ENCODE results near the gene PSMD8.

Gene PSMD8

GRCh38 chr19:38383184-38383583, 8.8 kb downstream of the PSMD8 start:
- Histone ChIP-seq H4K20me1 (peaks cover 66 to 99% (median 93%) of the 10 kb centered on the region in 11 experiments; a peak in 21 of 22 replicates), H3K4me1 (peaks cover 21 to 38% (median 29%) of the 10 kb centered on the region in 10 experiments), H3K27ac (no peak overlapping the region)

GRCh38 chr19:38383743-38384142, 9.4 kb downstream of the PSMD8 start:
- H3K36me3 ChIP-seq, result peaks cover 57 to 79% (median 76%) of the 10 kb centered on the region in 11 experiments
- H3K4me2 ChIP-seq, result no peak overlapping the region
- H3K4me1 ChIP-seq, result peaks cover 23 to 42% (median 31%) of the 10 kb centered on the region in 10 experiments
- H3K9ac ChIP-seq, result no peak overlapping the region
- no peak for TF ChIP-seq Cebpa-rat (IDR thresholded peaks at IDR 0.05)
- no peak overlapping the region for H3K27ac ChIP-seq
- peaks cover 66 to 95% (median 89%) of the 10 kb centered on the region in 11 experiments; a peak in 21 of 22 replicates for H4K20me1 ChIP-seq
- H3K27me3 ChIP-seq, result peaks cover 29 to 60% (median 57%) of the 10 kb centered on the region in 11 experiments
- no peaks in the 10 kb centered on the region for H3K9me3 ChIP-seq (replicated peaks in 1 of 11)
- H3K4me3 ChIP-seq, result no peak overlapping the region

More at GRCh38 chr19:38383184-38383583, 8.8 kb downstream of the PSMD8 start:
- no peak for TF ChIP-seq Cebpa-rat (IDR thresholded peaks at IDR 0.05)
- peaks cover 62 to 85% (median 80%) of the 10 kb centered on the region in 11 experiments for H3K36me3 ChIP-seq
- peaks cover 25 to 55% (median 51%) of the 10 kb centered on the region in 11 experiments for H3K27me3 ChIP-seq
- no peak overlapping the region for H3K9ac ChIP-seq
- no peak overlapping the region for H3K4me2 ChIP-seq
- H3K9me3 ChIP-seq (replicated peaks in 1 of 11), result no peaks in the 10 kb centered on the region
- H3K4me3 ChIP-seq, result no peak overlapping the region

GRCh38 chr19:38384209-38385027, 10.0 kb downstream of the PSMD8 start:
- peak overlapping the region in 4 of 11 experiments; percentile 77 to 95 (median 88); a peak in 2 of 22 replicates for H3K4me2 ChIP-seq
- peaks cover 51 to 73% (median 69%) of the 10 kb centered on the region in 11 experiments for H3K36me3 ChIP-seq
- no peak for TF ChIP-seq Cebpa-rat (IDR thresholded peaks at IDR 0.05)
- H3K9ac ChIP-seq, result no peak overlapping the region
- H3K4me3 ChIP-seq, result no peak overlapping the region
- no peaks in the 10 kb centered on the region for H3K9me3 ChIP-seq (replicated peaks in 1 of 11)
- H3K27ac ChIP-seq, result no peak overlapping the region
- peaks cover 29 to 49% (median 36%) of the 10 kb centered on the region in 10 experiments for H3K4me1 ChIP-seq
- peaks cover 61 to 95% (median 87%) of the 10 kb centered on the region in 11 experiments; a peak in 21 of 22 replicates for H4K20me1 ChIP-seq
- peaks cover 36 to 67% (median 63%) of the 10 kb centered on the region in 11 experiments for H3K27me3 ChIP-seq

- Histone ChIP-seq H3K4me2 (peak overlapping the region; percentile 77 to 95 (median 92); a peak in 19 of 22 replicates), H3K4me1 (peaks cover 29 to 49% (median 36%) of the 10 kb centered on the region in 10 experiments), H3K4me3 (no peak overlapping the region), H3K9me3 (replicated peaks in 1 of 11) (no peaks in the 10 kb centered on the region), H3K9ac (no peak overlapping the region), H3K36me3 (peaks cover 43 to 64% (median 61%) of the 10 kb centered on the region in 11 experiments), H3K27me3 (peaks cover 41 to 75% (median 71%) of the 10 kb centered on the region in 11 experiments), H4K20me1 (peaks cover 57 to 88% (median 79%) of the 10 kb centered on the region in 11 experiments; a peak in 21 of 22 replicates), H3K27ac (no peak overlapping the region)
- no peak for TF ChIP-seq Cebpa-rat (IDR thresholded peaks at IDR 0.05)
Observed at GRCh38 chr19:38385057-38385803, 10.9 kb downstream of the PSMD8 start.

GRCh38 chr19:38385804-38386257, 11.5 kb downstream of the PSMD8 start:
- Histone ChIP-seq H4K20me1 (peaks cover 55 to 84% (median 75%) of the 10 kb centered on the region in 11 experiments; a peak in 21 of 22 replicates), H3K27me3 (peaks cover 44 to 81% (median 77%) of the 10 kb centered on the region in 11 experiments), H3K9me3 (replicated peaks in 1 of 11) (no peaks in the 10 kb centered on the region), H3K4me3 (peak overlapping the region in 3 of 10 experiments; percentile 63 to 68 (median 64); a peak in 1 of 20 replicates), H3K4me1 (peaks cover 29 to 49% (median 36%) of the 10 kb centered on the region in 10 experiments), H3K9ac (no peak overlapping the region), H3K4me2 (peak overlapping the region; percentile 77 to 95 (median 92)), H3K36me3 (peaks cover 37 to 58% (median 56%) of the 10 kb centered on the region in 11 experiments), H3K27ac (no peak overlapping the region)
- TF ChIP-seq Cebpa-rat (IDR thresholded peaks at IDR 0.05), result no peak

- H3K4me1 ChIP-seq, result peaks cover 29 to 49% (median 36%) of the 10 kb centered on the region in 10 experiments
- no peak overlapping the region for H3K27ac ChIP-seq
- peaks cover 50 to 87% (median 83%) of the 10 kb centered on the region in 11 experiments for H3K27me3 ChIP-seq
- peak overlapping the region; percentile 77 to 95 (median 92) for H3K4me2 ChIP-seq
- TF ChIP-seq Cebpa-rat (IDR thresholded peaks at IDR 0.05), result no peak
- peak overlapping the region in 10 of 11 experiments; percentile 29 to 67 (median 62); a peak in 14 of 22 replicates for H3K9ac ChIP-seq
- peaks cover 49 to 79% (median 69%) of the 10 kb centered on the region in 11 experiments; a peak in 21 of 22 replicates for H4K20me1 ChIP-seq
- H3K9me3 ChIP-seq (replicated peaks in 1 of 11), result no peaks in the 10 kb centered on the region
- H3K36me3 ChIP-seq, result peaks cover 31 to 52% (median 50%) of the 10 kb centered on the region in 11 experiments
- H3K4me3 ChIP-seq, result peak overlapping the region; percentile 57 to 68 (median 61); a peak in 17 of 20 replicates
Observed at GRCh38 chr19:38386300-38386970, 12.1 kb downstream of the PSMD8 start.

GRCh38 chr19:38386971-38387549, 12.7 kb downstream of the PSMD8 start:
- Histone ChIP-seq H3K4me1 (peaks cover 29 to 49% (median 36%) of the 10 kb centered on the region in 10 experiments), H3K27ac (peak overlapping the region in 3 of 11 experiments; percentile 44 to 61 (median 47); a peak in 6 of 22 replicates), H3K27me3 (peaks cover 56 to 93% (median 89%) of the 10 kb centered on the region in 11 experiments), H3K9ac (peak overlapping the region in 10 of 11 experiments; percentile 29 to 67 (median 62); a peak in 20 of 22 replicates), H3K4me3 (peak overlapping the region; percentile 57 to 68 (median 61)), H3K4me2 (peak overlapping the region; percentile 77 to 95 (median 92)), H3K36me3 (peaks cover 25 to 46% (median 44%) of the 10 kb centered on the region in 11 experiments), H4K20me1 (peaks cover 47 to 79% (median 65%) of the 10 kb centered on the region in 11 experiments; a peak in 21 of 22 replicates), H3K9me3 (replicated peaks in 1 of 11) (no peaks in the 10 kb centered on the region)
- TF ChIP-seq Cebpa-rat (IDR thresholded peaks at IDR 0.05), result no peak
